ENCODE data around the gene CASZ1. TPM values are rescaled to one million over a fixed set of nuclear protein-coding genes. Genes with fewer than 3 reads are reported as not detected.

The CASZ1 gene
- total RNA-seq, 2 donors from 2014 or later, result 1.6 to 1.8 TPM

DNA sequence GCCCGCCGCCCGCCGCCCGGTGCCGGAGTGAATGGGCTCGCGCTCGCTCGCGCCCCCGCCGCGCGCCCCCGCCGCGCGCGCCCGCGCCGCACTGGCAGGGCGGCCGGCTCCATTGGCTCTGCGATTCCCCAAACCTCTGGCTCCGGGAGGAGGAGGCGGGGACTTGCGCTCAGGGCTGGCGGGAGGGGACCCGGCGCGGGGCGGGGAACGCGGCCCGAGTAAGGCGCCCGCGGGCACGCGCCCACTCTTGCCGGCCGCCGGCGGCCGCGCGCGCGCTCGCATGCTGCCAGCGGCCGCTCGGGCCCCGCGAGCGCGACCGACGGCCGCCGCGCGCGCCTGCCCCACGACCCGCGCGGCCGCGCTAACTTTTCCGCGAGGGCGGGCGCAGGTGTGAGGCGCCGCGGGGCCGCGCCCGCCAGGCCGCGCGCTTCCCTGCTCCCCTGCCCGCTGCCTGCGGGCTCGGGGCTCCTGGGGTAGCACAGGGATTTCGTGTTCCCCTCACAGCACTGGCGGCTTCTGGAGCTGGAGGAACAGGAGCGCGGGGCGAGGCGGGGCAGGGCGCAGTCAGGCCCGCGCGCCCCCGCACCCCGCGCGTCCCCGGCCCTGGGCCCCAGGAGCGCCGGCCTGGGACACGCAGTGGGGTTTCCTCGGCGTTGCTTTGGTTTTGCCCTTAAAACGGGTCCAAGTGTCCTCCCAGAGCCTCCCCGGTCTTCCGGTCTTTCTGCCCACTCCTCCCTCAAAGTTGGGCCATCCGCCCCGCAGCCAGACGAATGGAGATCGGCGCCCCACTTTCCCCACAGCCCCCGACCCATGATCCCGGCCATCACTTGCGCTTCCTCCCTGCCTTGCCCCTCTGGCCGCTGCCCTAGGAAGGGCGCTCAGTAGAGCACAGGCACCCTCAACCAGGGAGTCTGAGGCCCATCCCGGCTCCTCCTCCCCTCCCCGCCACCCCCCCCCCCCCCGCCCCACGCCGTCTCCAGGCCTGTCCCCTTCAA, 101.5 kb downstream of the CASZ1 start:
- ATAC-seq, result peak; percentile 63 to 68
- Mint-ChIP-seq H3K36me3 (no peaks in the 10 kb centered on the region), H3K9me3 (no peaks in the 10 kb centered on the region), H3K27ac (no peak overlapping the region)
- peak; percentile 68 to 78 for DNase-seq (ENCODE audit: low spot score in 2 of 2)

DNA sequence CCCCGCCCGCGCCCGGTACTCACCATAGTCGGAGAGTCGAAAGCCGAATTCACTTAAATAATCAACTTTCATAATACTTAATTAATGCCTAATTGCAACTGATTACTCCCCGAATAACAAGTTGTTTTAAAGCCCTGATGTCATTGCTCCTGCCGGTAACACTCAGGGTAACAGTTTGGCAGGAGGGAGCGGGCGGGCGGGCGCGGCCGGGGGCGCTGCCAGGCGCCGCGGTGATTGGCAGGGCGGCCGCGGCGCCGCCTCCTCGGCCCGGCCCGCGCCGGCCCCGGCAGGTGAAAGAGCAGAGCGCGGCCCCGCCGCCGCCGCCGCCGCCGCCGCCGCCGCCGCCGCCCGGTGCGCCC, 102.2 kb downstream of the CASZ1 start:
- Mint-ChIP-seq H3K36me3 (no peaks in the 10 kb centered on the region), H3K27ac (peak overlapping the region in 1 of 2 donors; percentile 72), H3K9me3 (no peaks in the 10 kb centered on the region)
- DNase-seq (ENCODE audit: low spot score in 2 of 2) (peak in 1 of 2 donors; percentile 16), ATAC-seq (peak; percentile 63 to 65)

DNA sequence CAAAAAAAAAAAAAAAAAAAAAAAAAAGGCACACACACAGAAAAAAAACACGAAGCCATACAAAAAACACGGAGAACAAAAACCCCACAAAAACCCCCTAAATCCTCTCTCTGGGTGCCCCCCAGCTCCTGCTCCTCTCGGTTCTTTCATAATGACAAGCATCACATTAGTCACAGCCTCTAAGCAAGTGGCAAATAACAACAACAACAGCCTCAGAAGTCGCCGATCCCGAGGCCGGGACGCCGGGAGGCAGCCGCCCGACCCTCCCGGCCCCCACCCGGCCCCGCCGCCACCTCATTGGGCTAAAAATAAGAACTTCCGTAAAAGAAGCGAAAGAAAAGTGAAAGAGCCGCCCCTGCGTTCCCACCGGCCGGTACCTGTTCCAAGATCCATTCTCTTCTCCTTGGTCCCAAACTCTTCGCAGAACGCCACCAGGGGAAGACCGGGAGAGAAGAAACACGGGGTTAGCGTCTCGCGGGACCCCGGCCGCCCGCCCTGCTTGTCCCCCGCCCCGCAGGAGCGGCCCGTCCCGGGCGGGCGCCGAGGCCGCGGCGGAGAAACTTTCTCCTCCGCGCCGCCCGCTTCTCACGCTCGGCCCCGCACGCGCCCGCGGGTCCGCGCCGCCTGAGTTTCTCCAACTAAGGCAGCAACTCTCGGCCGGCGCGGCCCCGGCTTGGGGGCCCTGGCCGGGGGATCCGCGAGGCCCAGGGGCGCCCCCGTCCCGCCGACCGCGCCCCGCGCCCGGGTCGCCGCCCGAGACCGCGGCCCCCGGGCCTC, 102.8 kb downstream of the CASZ1 start:
- peak; percentile 12 to 37 for ATAC-seq
- Mint-ChIP-seq H3K27ac (peak overlapping the region in 1 of 2 donors; percentile 66), H3K36me3 (no peaks in the 10 kb centered on the region), H3K9me3 (no peaks in the 10 kb centered on the region)
- peak in 1 of 2 donors; percentile 50 for DNase-seq (ENCODE audit: low spot score in 2 of 2)

DNA sequence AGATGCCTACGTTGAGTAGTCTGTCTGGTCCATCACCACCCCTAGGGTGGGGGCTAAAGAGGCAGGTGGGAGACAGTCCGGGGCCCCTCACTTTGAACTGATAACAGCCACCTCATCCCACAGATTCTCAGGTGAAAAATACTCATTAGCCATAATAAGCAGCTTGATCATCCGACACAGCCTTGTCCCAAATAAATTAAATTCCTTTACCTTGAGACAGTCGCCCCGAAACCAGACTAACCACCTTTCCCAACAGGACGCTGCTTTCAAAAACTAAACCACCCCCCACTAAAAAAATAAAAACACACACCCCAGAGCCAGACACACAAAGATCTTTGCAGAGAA, 103.3 kb downstream of the CASZ1 start:
- H3K9me3 Mint-ChIP-seq, result no peaks in the 10 kb centered on the region
- DNase-seq (ENCODE audit: low spot score in 2 of 2) (no peak), ATAC-seq (no peak)
- peak overlapping the region in 1 of 2 donors; percentile 66 for H3K27ac Mint-ChIP-seq
- H3K36me3 Mint-ChIP-seq, result no peaks in the 10 kb centered on the region

DNA sequence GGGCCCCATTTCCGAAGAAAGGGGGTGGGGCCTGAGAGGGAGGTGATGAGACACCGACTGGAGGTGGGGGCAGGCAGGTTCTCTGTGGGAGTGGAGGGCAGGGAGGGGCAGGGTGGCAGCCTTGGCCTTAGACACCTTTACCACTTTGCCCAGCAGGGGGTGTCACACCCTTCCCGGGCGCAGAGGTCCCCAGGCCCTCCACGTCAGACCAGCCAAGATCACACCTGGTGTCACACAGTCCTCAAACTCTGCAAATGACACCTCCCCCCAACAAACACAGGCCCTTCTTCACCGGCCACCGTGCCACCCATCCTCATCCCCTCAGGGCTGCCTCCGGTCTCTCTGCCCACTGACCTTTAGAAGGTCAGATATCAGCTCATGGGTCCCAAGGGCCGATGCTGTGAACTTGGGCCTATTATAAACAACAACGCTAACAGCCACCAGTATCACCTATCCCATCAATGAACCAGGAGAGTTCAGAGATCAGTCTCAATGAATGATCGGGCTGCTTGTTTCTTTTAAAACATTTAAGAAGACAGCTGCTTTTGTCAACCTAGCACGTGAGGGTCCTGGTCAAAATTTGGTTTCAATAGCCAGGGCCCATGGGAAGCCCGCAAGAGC, 103.9 kb downstream of the CASZ1 start:
- peak; percentile 57 to 62 for ATAC-seq
- H3K27ac Mint-ChIP-seq, result peak overlapping the region in 1 of 2 donors; percentile 66
- no peaks in the 10 kb centered on the region for H3K36me3 Mint-ChIP-seq
- DNase-seq (ENCODE audit: low spot score in 2 of 2), result peak in 1 of 2 donors; percentile 72
- H3K9me3 Mint-ChIP-seq, result no peaks in the 10 kb centered on the region

DNA sequence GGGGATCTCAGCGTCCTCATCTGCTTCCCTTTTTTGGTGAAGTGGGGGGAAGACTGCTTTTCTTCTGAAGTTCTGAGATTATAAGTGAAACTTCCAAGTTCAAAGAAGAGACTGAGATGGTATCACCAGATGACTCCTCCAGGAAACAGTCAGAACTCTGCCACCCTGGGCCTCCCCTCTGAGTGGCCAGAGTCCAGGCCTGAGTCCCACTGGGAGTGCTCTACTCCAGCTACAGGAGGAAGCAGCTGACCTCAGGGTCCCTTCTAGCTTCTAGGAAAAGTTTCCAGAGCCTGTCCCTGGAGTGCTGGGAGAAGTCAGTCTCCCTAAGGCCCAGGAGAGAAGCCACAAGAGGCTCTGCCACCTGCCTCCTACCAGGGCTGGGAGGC, 104.7 kb downstream of the CASZ1 start:
- ATAC-seq, result peak; percentile 62 to 63

DNA sequence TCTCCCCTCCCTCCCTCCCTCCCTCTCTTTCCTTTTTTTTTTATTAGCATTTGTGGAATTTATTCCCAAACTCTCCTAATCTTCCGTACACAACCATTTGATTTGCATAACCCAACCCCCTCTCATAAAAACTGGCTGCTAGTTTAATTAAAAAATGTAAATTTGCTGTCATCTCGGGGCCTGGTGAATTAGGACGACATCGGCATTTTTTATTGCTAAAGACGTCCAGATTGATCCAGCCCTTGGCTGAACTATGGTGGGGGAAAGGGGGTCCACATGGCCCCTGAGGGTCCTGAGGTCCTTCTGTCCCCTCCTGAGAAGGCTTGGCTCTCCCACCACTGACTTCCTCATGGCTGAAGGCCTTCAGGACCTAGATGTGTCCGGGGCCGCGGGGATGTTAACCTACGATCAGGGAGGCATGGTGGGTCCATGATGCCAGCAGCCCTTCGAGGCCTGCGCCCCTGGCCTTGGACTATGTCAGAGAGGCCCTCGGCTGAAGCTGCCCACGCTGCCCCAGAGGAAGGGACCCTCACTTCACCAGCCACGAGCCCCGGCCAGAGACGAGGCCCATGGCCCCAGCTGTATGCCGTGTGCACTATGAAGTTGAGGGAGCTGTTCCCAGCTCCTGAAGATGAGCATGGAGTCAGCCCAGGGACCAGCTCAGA, 105.2 kb downstream of the CASZ1 start:
- Mint-ChIP-seq H3K27ac (no peak overlapping the region), H3K9me3 (no peaks in the 10 kb centered on the region), H3K36me3 (no peaks in the 10 kb centered on the region)
- no peak for DNase-seq (ENCODE audit: low spot score in 2 of 2)
- ATAC-seq, result no peak

More for the DNA sequence above, 104.7 kb downstream of the CASZ1 start:
- H3K27ac Mint-ChIP-seq, result no peak overlapping the region
- H3K9me3 Mint-ChIP-seq, result no peaks in the 10 kb centered on the region
- H3K36me3 Mint-ChIP-seq, result no peaks in the 10 kb centered on the region
- DNase-seq (ENCODE audit: low spot score in 2 of 2), result peak in 1 of 2 donors; percentile 46

DNA sequence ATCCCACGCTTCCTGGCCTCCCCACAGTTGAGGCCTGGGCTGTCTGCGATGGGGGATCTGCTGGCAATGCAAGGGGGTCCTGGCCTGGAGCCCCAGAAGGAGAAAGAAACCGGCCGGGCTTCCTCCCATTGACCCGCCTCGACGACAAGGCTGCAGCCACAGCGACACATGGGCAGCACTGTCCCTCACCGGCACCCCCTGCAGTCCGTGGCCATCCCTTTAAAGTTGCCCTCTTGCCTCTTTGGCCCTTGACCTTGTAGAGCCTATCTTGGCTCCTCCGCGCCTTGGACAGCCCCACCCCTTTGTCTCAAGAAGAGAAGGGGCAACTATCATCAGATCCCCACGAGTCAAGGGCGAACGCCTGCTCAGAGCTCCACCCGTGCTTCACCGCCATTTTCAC, 106.0 kb downstream of the CASZ1 start:
- ATAC-seq (no peak), DNase-seq (ENCODE audit: low spot score in 2 of 2) (no peak)
- H3K36me3 Mint-ChIP-seq, result no peaks in the 10 kb centered on the region
- H3K27ac Mint-ChIP-seq, result peak overlapping the region in 1 of 2 donors; percentile 9
- no peaks in the 10 kb centered on the region for H3K9me3 Mint-ChIP-seq

DNA sequence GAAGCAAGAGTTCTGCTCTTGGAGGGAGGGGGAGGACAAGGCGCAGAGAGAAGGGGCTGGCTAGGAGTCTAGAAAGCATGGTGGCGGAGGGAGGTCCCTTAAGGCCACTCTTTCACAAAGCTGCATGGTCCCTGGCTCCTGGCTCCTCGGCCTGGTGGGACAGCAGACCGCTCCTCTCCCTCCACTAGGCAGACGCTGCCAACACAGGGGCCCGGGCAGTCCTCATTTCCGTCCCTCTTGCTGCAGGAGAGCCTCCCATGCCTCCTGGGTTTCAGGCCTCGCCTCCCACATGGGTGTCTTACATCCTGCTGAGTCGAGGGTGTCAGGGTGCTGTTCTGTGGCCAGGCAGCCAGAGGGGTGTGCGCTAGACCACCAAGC, 108.0 kb downstream of the CASZ1 start:
- no peak for DNase-seq (ENCODE audit: low spot score in 2 of 2)
- H3K36me3 Mint-ChIP-seq, result no peaks in the 10 kb centered on the region
- H3K9me3 Mint-ChIP-seq, result no peaks in the 10 kb centered on the region
- no peak overlapping the region for H3K27ac Mint-ChIP-seq
- ATAC-seq, result no peak

DNA sequence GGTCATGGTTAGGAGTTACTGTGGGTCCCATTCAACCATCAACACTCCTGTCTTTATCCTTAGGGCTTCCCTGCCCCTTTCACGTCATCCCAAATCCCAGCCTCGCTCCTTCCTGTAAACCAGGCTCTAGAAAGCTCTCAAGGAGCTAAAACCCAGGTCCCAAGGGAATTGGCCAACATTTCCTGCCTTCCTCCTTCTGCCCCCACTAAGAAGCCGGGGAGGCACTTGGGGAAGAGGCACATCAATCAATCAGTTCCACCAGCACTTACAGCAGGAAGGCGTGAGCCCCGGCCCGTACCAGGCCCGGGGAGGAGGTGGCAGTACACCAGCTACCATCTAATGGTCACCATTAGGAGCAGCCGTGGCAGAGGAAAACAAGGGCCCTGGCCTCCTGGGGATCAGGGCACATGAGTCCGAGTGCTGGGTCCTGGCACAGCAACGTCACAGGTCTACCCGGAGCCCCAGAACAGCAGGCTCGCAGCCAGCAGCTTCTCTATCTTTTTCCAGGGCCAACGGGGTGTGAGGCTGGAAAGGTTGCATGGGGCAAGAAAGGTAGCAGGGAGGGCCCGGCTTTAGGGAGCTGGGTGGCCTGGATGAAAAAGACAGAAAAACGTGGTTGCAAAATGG, 108.6 kb downstream of the CASZ1 start:
- H3K9me3 Mint-ChIP-seq, result no peaks in the 10 kb centered on the region
- no peaks in the 10 kb centered on the region for H3K36me3 Mint-ChIP-seq
- DNase-seq (ENCODE audit: low spot score in 2 of 2), result no peak
- no peak for ATAC-seq
- peak overlapping the region in 1 of 2 donors; percentile 45 for H3K27ac Mint-ChIP-seq

DNA sequence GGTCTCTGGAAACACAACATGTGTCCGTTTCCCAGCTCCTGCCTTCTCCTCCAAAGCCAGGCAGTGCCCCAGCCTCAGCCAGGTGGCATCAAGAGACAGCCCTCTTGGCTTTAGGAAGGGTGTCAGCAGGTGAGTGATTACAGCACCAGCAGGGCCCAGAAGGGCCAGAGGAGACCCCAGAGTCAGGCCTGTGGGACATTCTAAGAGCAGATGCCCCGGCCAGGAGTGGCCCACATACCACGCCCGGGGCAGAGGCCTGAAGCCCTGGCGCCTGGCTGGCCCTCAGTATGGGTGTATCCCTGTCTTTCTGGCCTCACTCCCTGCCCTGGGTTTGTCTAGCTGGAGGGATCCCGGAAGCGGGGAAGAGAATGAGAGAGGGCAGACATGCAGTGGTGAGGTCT, 109.2 kb downstream of the CASZ1 start:
- H3K27ac Mint-ChIP-seq, result peak overlapping the region; percentile 45 to 86
- no peaks in the 10 kb centered on the region for H3K9me3 Mint-ChIP-seq
- DNase-seq (ENCODE audit: low spot score in 2 of 2) (no peak), ATAC-seq (no peak)
- H3K36me3 Mint-ChIP-seq, result no peaks in the 10 kb centered on the region

DNA sequence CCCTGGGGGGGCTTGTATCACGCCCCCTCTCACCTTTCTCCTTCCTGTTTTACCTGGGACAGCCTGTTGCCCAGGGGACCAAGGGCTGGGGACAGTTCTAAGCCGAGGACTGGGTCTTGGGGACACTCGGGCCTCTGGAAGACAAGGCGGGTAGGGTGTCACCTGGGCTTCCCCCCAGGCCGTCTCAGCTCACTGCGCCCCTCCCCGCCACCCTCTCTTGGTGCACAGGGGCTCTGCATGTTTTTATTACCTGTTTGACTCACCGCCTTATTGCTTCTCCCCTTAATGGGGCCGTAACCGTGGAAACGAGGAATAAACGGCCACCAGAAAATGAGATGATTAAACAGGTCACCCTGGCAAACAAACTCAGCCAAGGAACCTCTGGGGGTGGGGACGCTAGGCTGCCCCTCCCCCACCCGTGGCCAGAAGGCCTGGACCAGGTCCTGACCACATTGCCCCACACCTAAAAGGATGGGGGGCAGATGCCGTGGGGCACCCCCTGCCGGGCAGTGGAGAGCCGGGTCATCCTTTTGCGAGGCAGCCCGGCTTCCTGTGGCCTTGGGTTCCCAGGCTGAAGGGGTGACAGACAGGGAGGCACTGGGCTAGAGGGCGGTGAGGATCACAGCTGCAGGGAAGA, 109.9 kb downstream of the CASZ1 start:
- DNase-seq (ENCODE audit: low spot score in 2 of 2) (no peak), ATAC-seq (no peak)
- no peaks in the 10 kb centered on the region for H3K36me3 Mint-ChIP-seq
- H3K9me3 Mint-ChIP-seq, result no peaks in the 10 kb centered on the region
- peak overlapping the region in 1 of 2 donors; percentile 45 for H3K27ac Mint-ChIP-seq

DNA sequence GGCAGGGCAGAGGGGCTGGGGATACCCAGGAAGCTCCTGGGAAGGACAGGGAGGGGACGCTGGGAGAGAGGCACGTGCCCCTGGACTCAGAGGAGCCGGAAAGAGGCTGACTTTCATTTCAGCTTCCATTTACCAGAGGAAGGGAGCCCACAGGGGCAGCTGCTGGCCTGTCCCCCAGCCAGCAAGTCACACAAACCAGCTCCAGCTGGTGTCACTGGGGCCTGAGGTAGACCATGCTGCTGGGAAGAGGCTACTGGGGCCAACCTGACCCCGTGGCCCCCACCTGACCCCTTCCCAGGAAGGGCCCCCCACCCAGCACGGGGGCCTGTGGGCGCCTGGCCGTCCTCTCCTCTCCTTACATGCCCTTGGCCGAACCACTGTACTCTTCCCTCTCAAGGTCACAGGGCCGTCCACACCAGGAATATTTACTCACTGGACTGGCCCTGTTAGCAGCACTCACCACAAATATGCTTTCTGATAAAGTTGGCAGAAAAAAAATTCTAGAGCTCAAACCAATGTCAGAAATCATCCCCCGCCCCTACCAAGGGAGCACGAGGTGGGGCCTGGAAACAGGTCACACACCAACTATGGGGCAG, 110.5 kb downstream of the CASZ1 start:
- Mint-ChIP-seq H3K27ac (no peak overlapping the region), H3K9me3 (no peaks in the 10 kb centered on the region), H3K36me3 (no peaks in the 10 kb centered on the region)
- DNase-seq (ENCODE audit: low spot score in 2 of 2) (no peak), ATAC-seq (no peak)

DNA sequence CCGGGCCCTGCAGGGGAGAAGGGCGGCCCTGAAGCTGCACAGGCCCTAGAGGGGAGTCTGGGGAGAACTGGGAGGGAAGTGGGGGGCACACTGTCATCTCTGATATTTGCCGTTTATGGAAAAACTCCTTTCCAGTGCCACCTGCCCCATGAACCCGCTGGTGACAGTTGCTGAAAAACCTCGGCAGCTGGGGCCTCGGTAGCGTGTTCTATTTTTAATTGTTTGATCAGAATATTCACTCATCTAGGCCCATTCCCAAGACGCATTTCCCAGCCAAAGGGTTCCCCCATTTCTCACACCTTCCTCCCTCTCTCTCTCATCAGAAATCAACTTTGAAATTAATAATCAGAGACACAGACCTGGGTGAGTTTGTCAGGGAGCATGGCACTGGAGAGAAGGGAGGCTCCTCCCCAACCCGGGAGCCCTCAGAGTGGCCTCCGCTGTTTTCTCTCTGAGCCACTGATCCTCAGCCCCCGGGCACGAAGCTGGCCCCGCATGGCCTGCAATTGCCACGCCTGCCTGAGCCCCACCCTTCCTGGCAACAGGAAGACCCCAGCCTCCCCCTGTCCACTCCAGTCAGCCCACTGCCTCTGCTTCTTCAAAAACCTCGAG, 111.1 kb downstream of the CASZ1 start:
- Mint-ChIP-seq H3K36me3 (no peaks in the 10 kb centered on the region), H3K27ac (no peak overlapping the region), H3K9me3 (no peaks in the 10 kb centered on the region)
- ATAC-seq (no peak), DNase-seq (ENCODE audit: low spot score in 2 of 2) (no peak)

DNA sequence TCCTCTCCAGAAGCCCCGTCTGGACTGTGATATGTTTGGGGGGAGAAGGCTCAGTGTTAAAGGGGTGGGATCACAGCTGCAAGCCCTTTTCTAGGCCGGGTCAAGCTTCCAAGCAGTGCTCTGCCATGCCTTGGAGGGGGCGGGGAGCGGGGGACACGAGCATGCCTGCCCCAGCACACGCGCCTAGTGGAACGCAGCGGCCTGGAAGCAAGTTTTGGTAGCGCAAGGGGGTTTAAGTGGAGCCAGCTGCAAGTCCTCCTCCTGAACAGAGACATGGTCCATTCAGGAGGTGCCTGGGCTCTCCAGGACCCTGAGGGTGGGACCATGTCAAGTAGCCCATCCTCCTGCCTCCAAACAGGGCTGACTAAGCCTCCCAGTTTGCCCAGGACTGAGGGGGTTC, 112.2 kb downstream of the CASZ1 start:
- no peak for ATAC-seq
- no peaks in the 10 kb centered on the region for H3K9me3 Mint-ChIP-seq
- no peak for DNase-seq (ENCODE audit: low spot score in 2 of 2)
- no peaks in the 10 kb centered on the region for H3K36me3 Mint-ChIP-seq
- no peak overlapping the region for H3K27ac Mint-ChIP-seq
